Measurements from ENCODE around the gene RRBP1. TPM values are rescaled to one million over a fixed set of nuclear protein-coding genes. Genes with fewer than 3 reads are reported as not detected.
A peak's percentile ranks its signal among the peaks of the same experiment; 100 is the strongest.

Gene RRBP1
- total RNA-seq, 1 donor from 2014 or later, result 170 TPM

- no peak for DNase-seq (ENCODE audit: low spot score)
Observed at GRCh38 chr20:17635332-17636244, 46.5 kb downstream of the RRBP1 start.

DNA sequence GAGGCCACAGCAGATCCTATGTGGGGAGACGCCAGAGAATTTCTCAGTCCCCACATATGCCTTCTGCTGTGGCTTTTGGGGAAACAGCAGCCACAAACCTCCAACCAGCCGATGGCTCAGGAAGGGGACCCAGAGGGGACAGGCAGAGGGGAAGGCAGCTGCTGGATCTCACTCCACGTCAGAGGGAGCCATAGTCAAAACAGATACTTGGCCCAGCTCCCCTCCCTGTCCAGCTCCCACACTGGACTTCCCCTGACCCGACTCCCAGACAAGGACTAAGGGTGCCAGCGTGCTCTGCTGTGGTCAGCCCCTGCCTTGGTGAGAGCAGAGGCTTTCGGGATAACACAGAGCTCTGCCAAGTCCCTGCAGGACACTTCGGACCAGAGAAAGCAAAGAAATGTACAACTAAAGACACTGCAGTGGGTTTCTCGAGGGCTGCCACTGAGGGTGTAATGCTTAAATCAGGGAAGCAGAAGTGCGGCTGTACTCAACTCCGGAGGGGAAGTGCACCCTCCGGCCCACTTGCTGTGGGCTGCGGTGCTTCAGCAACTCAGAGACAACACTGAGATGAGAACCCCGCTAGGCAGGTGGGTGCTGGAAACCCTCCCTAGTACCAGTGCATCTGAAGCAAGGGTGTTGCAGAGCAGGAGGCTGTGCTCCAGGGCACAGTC is 47.2 kb downstream of the RRBP1 start:
- no peak for DNase-seq (ENCODE audit: low spot score)

DNA sequence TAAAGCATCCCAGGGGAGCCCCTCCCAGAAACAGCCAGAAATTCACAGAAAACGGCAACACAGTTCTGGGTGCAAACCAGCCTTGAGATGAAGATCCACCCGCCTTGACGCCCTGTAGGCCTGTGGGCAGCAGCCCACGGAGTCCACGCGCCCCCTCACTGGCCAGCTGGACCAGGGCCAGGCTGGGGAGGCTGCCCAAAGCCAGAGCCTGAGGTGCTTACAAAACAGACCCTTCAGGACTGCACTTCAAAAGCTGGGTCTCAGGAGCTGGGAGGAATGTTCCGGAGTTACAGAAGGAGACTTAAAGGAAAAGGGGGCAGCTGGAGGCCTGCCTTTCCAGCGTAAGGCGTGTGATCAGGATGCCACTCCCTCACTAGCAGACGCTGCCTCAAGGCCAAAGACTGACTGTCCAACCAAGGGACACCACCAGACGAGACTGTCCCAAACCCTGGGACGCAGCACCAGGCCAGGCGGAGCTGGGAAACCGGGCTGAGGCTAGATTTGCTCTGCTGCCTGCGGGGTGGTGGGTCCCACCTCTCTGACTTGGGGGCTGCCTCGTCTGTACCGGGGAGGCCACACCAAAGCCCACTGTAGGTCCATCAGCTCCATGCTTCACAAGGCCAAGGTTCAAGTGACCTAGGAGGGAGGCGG is 48.1 kb downstream of the RRBP1 start:
- DNase-seq (ENCODE audit: low spot score), result no peak

DNA sequence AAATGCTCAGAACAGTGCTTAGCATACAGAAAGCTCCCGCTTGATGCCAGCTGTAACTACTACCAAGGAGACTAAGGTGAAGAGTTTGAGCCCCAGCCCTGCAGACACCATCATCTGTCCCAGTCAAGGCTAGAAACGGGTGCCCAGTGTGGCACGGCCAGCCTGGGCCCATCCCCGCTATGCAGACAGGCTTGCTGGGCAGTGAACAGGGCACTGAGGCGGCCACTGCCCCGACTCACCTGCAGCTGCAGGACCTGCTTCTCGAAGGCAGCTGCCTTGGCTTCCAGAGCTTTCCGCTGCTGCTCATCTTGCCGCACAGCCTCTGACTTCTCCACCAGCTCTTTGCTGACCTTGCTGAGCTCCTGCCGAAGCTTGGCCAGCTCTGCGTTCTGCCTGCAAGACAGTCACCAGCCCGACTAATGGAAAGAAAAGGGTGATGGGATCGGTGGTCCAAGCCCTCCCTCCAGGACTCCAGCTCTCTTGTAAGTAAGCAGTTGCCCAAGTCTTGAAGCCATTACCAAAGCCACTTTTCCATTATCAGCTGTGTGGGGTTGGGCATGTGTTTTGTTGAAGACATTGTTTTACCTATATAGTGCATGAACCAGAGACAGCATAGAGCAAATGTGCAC is 48.7 kb downstream of the RRBP1 start:
- no peak for DNase-seq (ENCODE audit: low spot score)

GRCh38 chr20:17631576-17632319 is 50.3 kb downstream of the RRBP1 start:
- no peak for DNase-seq (ENCODE audit: low spot score)

DNA sequence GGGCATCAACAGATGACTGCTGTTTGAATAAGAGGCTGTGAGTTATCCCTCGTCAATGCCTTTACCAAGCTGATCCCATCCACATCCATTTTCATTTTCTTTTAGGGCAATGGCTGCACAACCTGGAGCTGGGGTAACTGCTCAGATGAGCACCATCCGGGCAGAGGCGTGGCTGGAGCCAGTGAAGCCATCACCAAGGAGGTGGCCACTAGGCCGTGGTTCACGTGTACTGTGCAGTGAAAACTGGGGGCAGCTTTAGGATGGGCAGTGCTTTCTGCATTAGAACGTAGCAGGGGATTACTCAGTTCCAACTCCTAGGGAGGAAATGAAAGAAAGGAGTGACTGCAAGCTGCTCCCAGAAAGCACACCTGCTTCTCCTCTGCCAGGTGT is 51.2 kb downstream of the RRBP1 start:
- DNase-seq (ENCODE audit: low spot score), result no peak

DNA sequence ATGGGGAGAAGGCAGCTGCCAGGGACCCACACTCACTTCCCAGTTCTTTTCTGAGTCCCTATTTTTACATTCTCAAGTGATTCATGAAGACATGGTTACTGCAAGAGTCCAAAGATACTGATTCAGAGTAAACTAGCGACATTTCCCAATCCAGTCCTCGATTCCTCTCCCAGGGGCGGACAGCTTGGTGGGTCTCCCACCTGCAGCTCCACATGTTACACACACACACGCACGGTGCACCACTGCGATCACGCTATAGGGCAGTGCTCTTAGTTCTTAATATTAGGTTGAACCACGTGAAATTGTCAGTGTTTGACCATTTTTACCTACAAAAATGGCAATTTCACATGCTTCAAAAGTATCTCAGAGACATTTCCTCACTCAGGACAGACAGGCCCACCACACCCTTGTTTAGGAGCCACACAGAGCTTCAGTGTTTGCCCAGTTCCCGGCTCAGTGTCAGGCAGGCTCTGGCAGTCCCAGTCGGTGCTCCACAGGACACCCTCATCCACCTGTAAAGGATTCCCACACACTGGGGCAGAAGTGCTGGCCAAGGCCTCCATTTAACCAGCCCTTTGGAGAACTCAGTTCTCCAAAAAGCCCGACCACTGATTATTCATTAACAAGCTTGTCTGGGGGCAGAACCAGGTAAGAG is 51.8 kb downstream of the RRBP1 start:
- no peak for DNase-seq (ENCODE audit: low spot score)

GRCh38 chr20:17629678-17630089 is 52.4 kb downstream of the RRBP1 start:
- DNase-seq (ENCODE audit: low spot score), result no peak

DNA sequence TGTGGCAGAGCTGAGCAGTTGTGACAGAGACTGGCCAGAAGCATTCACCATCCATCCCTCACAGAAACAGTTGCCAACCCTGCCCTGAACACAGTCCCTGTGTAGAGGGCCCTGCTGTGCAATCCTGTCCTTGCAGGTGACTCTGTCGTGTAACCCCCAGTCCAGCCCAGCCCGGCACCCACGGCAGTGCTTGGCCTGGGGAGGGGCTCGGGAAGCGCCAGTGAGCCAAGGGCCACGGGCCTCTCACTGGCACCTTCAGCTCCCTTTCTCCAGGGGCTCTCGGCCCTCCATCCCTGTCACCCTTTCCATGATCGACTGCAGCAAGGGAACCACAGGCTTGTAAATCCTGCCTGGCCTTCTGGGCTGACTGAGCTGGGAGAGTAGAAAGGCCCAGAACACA is 53.0 kb downstream of the RRBP1 start:
- DNase-seq (ENCODE audit: low spot score), result no peak

GRCh38 chr20:17628101-17628841 is 53.8 kb downstream of the RRBP1 start:
- no peak for DNase-seq (ENCODE audit: low spot score)

DNA sequence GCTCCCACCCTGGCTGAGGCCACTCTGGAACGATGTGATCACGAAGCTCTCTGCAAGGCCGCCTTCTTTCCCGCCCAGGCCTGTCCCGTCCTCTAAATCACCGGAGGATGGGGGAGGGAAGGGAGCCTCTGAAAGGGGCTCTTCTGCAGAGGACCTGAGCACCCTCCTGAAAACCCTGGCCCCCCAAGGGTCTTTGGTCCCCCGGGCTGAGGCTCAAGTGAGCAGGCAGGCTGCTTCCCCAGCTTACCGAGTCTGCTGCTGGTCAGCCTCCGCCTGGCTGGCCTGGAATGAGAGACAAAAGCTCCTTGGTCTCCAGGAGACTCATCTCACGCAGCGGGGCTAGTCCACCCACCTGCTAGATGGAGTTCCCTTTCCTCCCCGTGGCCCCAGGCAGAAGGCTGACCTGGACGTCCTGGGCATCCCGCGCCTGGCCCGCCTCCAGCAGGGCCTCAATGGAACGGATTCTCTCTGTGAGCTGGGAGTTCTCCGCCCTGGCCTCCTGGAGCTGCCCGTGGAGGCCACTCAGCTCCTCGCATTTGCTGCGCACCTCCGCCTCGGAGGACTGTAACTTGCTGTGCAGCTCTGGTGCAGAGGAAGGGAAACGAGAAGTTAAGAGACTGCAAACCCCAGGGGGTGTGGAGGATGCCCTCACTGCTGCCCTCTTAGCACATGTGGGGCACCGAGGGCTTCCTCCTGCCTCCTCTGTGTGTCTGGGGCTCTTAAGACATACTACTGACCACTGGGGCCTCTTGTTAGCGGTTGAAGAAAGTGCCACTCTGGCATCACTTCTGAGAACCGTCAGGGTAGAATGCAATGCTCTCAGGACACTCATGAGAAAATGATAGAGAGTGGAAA is 54.7 kb downstream of the RRBP1 start:
- DNase-seq (ENCODE audit: low spot score), result no peak

GRCh38 chr20:17626217-17627007 is 55.6 kb downstream of the RRBP1 start:
- no peak for DNase-seq (ENCODE audit: low spot score)

GRCh38 chr20:17625246-17626051 is 56.6 kb downstream of the RRBP1 start:
- DNase-seq (ENCODE audit: low spot score), result peak; percentile 81

DNA sequence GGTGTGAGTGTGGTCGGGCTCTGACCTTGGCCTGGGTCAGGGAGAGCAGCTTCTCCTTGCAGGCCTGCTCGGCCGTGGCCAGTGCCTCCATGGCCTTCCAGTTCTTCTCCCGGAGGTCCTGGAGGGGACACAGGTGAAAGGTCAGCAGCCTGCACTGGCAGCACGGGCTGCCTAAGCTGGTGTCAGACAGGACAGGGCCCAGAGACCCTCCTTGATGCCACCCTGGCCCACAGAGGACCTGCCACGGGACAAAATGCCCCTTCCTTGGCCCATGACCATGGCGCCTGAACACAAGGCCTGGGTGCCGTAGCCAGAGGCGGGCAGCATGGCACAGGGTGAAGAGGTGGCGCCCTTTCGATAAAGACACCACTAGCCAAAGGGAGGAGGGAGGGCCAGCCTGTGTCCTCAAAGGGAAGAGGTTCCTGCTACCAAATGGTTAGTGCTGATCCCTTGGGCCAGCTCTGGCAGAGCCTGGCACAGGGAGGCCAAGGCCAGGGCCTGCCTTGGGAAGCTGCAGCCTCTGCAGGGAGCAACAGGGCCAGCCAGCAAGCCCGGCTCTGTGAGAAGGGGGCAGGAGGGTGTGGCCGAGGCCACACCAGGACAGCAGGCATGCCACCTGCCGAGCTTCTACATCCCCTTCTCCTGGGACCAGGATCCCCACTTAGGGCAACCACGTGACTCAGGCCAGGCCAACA is 57.3 kb downstream of the RRBP1 start:
- DNase-seq (ENCODE audit: low spot score), result peak; percentile 77

GRCh38 chr20:17624070-17624469 is 58.0 kb downstream of the RRBP1 start:
- DNase-seq (ENCODE audit: low spot score), result peak; percentile 39

DNA sequence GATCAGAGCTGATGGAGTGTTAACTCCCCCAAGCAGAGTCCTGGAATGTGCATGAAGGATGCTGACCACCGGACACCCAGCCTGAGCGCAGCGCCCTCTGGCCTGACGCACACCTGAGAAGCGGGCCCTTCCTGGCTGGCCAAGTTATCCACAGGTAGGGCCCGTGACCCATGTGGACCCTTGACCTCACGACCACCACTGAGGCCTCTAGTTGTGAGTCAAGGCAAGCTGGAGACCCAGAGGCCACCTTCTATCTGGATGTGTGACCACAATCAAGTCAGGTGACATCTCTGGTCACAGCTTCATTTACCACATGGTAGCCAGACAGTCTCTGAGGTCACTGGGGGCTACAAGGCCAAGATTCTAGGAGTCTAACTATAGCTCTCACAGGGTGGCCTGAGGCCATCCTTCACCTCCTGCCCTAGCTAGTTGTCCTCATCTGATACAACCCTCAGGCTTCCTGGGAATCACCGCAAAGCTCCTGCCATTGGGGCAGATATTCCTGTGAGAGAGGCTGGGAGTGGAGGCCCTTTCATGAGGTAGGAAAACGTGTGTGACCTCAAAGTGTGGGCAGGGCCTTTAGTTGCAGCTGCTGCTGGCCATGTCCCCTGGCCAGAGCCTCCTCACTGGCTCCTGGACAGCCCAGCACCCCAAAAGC is 59.1 kb downstream of the RRBP1 start:
- peak; percentile 60 for DNase-seq (ENCODE audit: low spot score)
